Gastroesophageal sphincter (tissue), 3 donors: ENCODE results near the gene HOMER1.

ENCODE experiments used
- CTCF ChIP-seq, 4 experiments: fragments of 200-600 bp in 2 of 4; fragments of 450-650 bp in 2 of 4; sonication (generic) in 1 of 4; IDR thresholded peaks; one replicate each; pipeline ENCODE4 v1.5.1; 2017 to 2019; ENCODE audit warnings: antibody characterized with exemption in 4 of 4, mild to moderate bottlenecking in 2 of 4, moderate library complexity in 2 of 4
- EP300 ChIP-seq: sonication (generic); formaldehyde crosslinking; IDR thresholded peaks from one replicate; pipeline ENCODE4 v1.6.1; 2017; ENCODE audit warnings: antibody characterized with exemption, mild to moderate bottlenecking
- POLR2A ChIP-seq, 2 donors: fragments of 450-650 bp; IDR thresholded peaks; one replicate each; pipeline ENCODE4 v1.6.1; 2017; ENCODE audit warnings: antibody characterized with exemption in 2 of 2, mild to moderate bottlenecking in 2 of 2, moderate library complexity in 1 of 2

- TF ChIP-seq CTCF (IDR thresholded peaks at IDR 0.05) (no peak), EP300 (no peak), POLR2A (IDR thresholded peaks at IDR 0.05) (no peak)
Observed at GRCh38 chr5:79546782-79547428, 33.0 kb upstream of the HOMER1 start.
